CD4-positive, alpha-beta memory T cell (primary cell): ENCODE measurements around the gene INTS13. TPM values are rescaled to one million over a fixed set of nuclear protein-coding genes. Genes with fewer than 3 reads are reported as not detected.
"Not testable (repeated sequence)": the region's sequence is repeated elsewhere in the genome, so short reads cannot be mapped to it uniquely, and the experiment has no call there.

Source experiments
- CTCF ChIA-PET: fragments of 350-600 bp; sonication (Branson Sonifier 250); formaldehyde crosslinking; loops from one replicate; lab custom pipeline; 2021; ENCODE audit warnings: inconsistent platforms; ENCODE audit not compliant: partially characterized antibody; lab: Charles Lee
- POLR2A ChIA-PET: fragments of 350-600 bp; sonication (Branson Sonifier 250); formaldehyde crosslinking; loops from one replicate; lab custom pipeline; 2021; ENCODE audit not compliant: partially characterized antibody; lab: Charles Lee
- DNase-seq, 5 donors: peaks; one replicate each; pipeline versions ENCODE4 v3.0.0 to v3.0.0-alpha.2; 2020 to 2022; ENCODE audit warnings: mixed read lengths in 1 of 5
- H3K27ac ChIP-seq: one replicate; pipeline ENCODE4 v1.7.0; 2013; ENCODE audit warnings: low read depth, low read length
- H3K27me3 ChIP-seq: 2 replicates; pipeline ENCODE4 v1.7.0; 2013; ENCODE audit warnings: mild to moderate bottlenecking, low read length, moderate library complexity; ENCODE audit not compliant: insufficient read depth
- H3K36me3 ChIP-seq: 2 replicates; pipeline ENCODE4 v1.7.0; 2013; ENCODE audit warnings: mild to moderate bottlenecking, low read length, moderate library complexity; ENCODE audit not compliant: insufficient read depth
- H3K4me1 ChIP-seq: 2 replicates; pipeline ENCODE4 v1.7.0; 2013; ENCODE audit warnings: mild to moderate bottlenecking, low read length, moderate library complexity; ENCODE audit not compliant: insufficient read depth
- H3K4me3 ChIP-seq, 2 donors: one replicate each; pipeline ENCODE4 v1.7.0; 2013; ENCODE audit warnings: low read length in 2 of 2, mild to moderate bottlenecking in 1 of 2
- H3K9me3 ChIP-seq, 2 donors: one replicate each; pipeline ENCODE4 v1.7.0; 2013; ENCODE audit warnings: low read length in 2 of 2, control low read depth in 1 of 2; ENCODE audit not compliant: control insufficient read depth in 1 of 2
- H3K27ac Mint-ChIP-seq, 7 donors: one replicate each; pipeline ENCODE4 v1.8.0; 2020 to 2021; ENCODE audit warnings: mixed read lengths in 7 of 7, mild to moderate bottlenecking in 6 of 7, inconsistent platforms in 3 of 7, moderate library complexity in 3 of 7
- H3K27me3 Mint-ChIP-seq, 2 donors: one replicate each; pipeline ENCODE4 v1.8.0; 2020 to 2021; ENCODE audit warnings: mixed read lengths in 2 of 2
- H3K36me3 Mint-ChIP-seq, 2 donors: one replicate each; pipeline ENCODE4 v1.8.0; 2020 to 2021; ENCODE audit warnings: mixed read lengths in 2 of 2, inconsistent platforms in 1 of 2, mild to moderate bottlenecking in 1 of 2
- H3K4me1 Mint-ChIP-seq, 4 donors: one replicate each; pipeline ENCODE4 v1.8.0; 2020 to 2021; ENCODE audit warnings: mixed read lengths in 4 of 4, mild to moderate bottlenecking in 1 of 4
- H3K4me3 Mint-ChIP-seq, 8 donors: one replicate each; pipeline ENCODE4 v1.8.0; 2020 to 2021; ENCODE audit warnings: mixed read lengths in 8 of 8, mild to moderate bottlenecking in 7 of 8, moderate library complexity in 6 of 8, inconsistent platforms in 3 of 8
- H3K9me3 Mint-ChIP-seq, 8 donors: one replicate each; pipeline ENCODE4 v1.8.0; 2020 to 2021; ENCODE audit warnings: mixed read lengths in 8 of 8, mild to moderate bottlenecking in 5 of 8, inconsistent platforms in 3 of 8, moderate library complexity in 1 of 8
- intact Hi-C: fragments of 100-400 bp; cut with micrococcal nuclease; formaldehyde crosslinking; loops from one replicate; pipeline ENCODE4 v1.15.1; 2023
- polyA plus RNA-seq, 2 donors: library from polyadenylated mRNA; unstranded; fragments of 300-500 nt; fragmentation: Illumina TruSeq; gene quantifications; one replicate each; pipeline ENCODE4 v1.2.3, GENCODE V29; 2021
- total RNA-seq, 2 experiments: library from RNA; stranded (reverse); gene quantifications; one replicate each; pipeline ENCODE4 v1.2.3, GENCODE V29; 2021

The INTS13 gene
- total and polyA plus RNA-seq, 4 experiments from 2014 or later: 20.6 to 28.7 (median 24.6) TPM

DNA sequence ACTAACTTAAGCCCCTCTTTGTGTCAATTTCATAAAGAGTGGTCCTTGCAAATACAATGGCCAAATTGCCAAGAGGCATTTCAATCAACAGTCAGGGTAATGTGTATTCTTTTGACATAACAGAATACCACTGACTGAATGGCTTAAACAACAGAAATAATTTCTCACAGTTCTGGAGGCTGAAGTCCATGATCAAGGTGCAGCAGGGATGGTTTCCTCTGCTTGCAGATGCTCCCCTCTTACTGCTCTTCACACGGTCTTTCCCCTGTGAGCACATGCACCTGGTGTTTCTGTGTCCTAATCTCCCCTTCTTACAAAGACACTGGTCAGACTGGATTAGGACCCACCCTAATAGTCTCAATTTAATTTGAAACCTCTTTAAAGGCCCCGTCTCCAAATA is 32.4 kb upstream of the INTS13 start:
- H3K4me3 Mint-ChIP-seq: no peak overlapping the region
- no peak overlapping the region for H3K4me3 ChIP-seq
- H3K4me1 ChIP-seq: peaks cover 24% of the 10 kb centered on the region
- H3K9me3 ChIP-seq: no peaks in the 10 kb centered on the region
- H3K27ac Mint-ChIP-seq: peak overlapping the region in 4 of 7 donors; percentile 46 to 78 (median 67)
- CTCF ChIA-PET: no interaction called here
- intact Hi-C loops: loop anchor here (5.0 kb wide), 1 partner anchor 42 kb away; the partner anchor contains the start of gene TM7SF3
- peaks cover 15 to 28% (median 19%) of the 10 kb centered on the region in 4 donors for H3K4me1 Mint-ChIP-seq
- POLR2A ChIA-PET: no interaction called here
- peaks cover 31 to 57% of the 10 kb centered on the region in 2 donors for H3K36me3 Mint-ChIP-seq
- no peaks in the 10 kb centered on the region for H3K27me3 ChIP-seq
- H3K9me3 Mint-ChIP-seq: no peaks in the 10 kb centered on the region
- peaks cover 4% of the 10 kb centered on the region for H3K36me3 ChIP-seq
- no peaks in the 10 kb centered on the region for H3K27me3 Mint-ChIP-seq
- H3K27ac ChIP-seq: no peak overlapping the region
- no peak for DNase-seq

DNA sequence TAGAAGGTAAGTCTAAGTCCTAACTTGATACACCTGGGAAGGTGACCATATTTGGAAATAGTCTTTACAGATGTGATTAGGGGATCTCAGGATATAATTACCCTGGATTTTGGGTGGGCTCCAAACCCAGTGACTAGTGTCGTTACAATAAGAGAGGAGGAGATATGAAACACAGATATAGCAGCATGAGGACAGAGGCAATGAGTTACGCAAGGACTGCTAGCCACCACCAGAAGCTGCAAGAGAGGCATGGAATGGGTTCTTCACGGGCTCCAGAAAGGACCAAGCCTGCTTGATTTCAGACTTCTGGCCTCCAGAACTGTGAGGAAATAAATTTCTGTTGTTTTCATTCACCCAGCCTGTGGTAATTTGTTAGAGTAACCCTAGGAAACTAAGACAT is 29.1 kb upstream of the INTS13 start:
- H3K27ac ChIP-seq: no peak overlapping the region
- Mint-ChIP-seq H3K4me3 (no peak overlapping the region), H3K27ac (peak overlapping the region in 1 of 7 donors; percentile 47), H3K4me1 (peaks cover 15 to 30% (median 21%) of the 10 kb centered on the region in 4 donors), H3K9me3 (no peaks in the 10 kb centered on the region), H3K36me3 (peaks cover 45 to 59% of the 10 kb centered on the region in 2 donors), H3K27me3 (no peaks in the 10 kb centered on the region)
- intact Hi-C loops: no loop called here
- H3K4me1 ChIP-seq: peaks cover 18% of the 10 kb centered on the region
- no peak for DNase-seq
- H3K4me3 ChIP-seq: no peak overlapping the region
- H3K9me3 ChIP-seq: no peaks in the 10 kb centered on the region
- CTCF ChIA-PET: no interaction called here
- POLR2A ChIA-PET: interaction anchor here (1.2 kb wide), 1 partner anchor 31 kb away, joined by 3 read pairs; no protein-coding TSS in a partner anchor
- H3K27me3 ChIP-seq: no peaks in the 10 kb centered on the region
- H3K36me3 ChIP-seq: peaks cover 19% of the 10 kb centered on the region

DNA sequence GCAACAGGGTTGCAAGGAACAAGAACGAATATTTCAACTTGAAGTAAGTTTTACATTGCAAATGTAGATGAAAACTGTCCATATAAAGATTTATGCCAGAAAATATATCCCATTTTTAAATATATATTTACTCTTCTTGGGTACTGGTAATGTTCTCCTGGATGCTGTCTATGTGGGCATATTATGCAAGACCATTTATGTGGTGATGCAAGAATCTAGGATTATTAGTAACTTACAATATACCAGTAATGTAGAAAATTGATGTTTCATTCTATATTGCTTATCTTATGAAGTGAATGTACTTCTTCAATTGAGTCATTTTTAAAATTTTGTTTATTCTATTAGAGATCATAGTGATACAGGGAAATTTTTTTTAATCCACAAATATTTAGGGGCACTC is 25.6 kb upstream of the INTS13 start:
- Histone ChIP-seq H3K4me1 (no peaks in the 10 kb centered on the region), H3K9me3 (no peaks in the 10 kb centered on the region), H3K4me3 (no peak overlapping the region), H3K36me3 (peaks cover 34% of the 10 kb centered on the region), H3K27ac (no peak overlapping the region), H3K27me3 (no peaks in the 10 kb centered on the region)
- Mint-ChIP-seq H3K27ac (peak overlapping the region in 3 of 7 donors; percentile 17 to 46 (median 44)), H3K4me3 (no peak overlapping the region), H3K4me1 (peaks cover 4 to 13% (median 10%) of the 10 kb centered on the region in 4 donors), H3K9me3 (no peaks in the 10 kb centered on the region), H3K36me3 (peaks cover 49 to 59% of the 10 kb centered on the region in 2 donors), H3K27me3 (no peaks in the 10 kb centered on the region)
- intact Hi-C loops: no loop called here
- CTCF ChIA-PET: no interaction called here
- no peak for DNase-seq
- POLR2A ChIA-PET: interaction anchor here (1.6 kb wide), 1 partner anchor 9 kb away, joined by 6 read pairs; no protein-coding TSS in a partner anchor

DNA sequence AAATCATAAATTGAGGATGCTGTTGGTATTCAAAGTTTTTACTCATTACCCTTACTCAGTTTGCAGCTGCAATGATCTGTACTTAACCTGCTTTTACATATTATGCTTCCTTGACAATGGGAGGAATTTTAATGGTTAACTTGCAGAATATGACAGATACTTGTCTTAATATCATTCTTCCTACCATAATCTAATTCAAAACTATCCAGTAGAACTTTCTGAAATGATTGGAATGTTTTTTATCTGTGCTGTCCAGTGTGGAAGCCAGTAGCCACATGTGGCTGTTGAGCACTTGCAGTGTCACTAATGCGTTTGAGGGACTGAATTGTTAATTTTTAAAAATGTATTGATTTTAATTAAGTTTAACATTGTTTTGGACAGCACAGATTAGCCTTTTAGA is 24.0 kb upstream of the INTS13 start:
- no peaks in the 10 kb centered on the region for H3K9me3 Mint-ChIP-seq
- Histone ChIP-seq H3K27me3 (no peaks in the 10 kb centered on the region), H3K27ac (no peak overlapping the region), H3K4me1 (no peaks in the 10 kb centered on the region), H3K36me3 (peaks cover 47% of the 10 kb centered on the region), H3K4me3 (no peak overlapping the region), H3K9me3 (no peaks in the 10 kb centered on the region)
- DNase-seq: no peak
- H3K27ac Mint-ChIP-seq: peak overlapping the region in 1 of 7 donors; percentile 74
- peaks cover 6 to 12% (median 10%) of the 10 kb centered on the region in 4 donors for H3K4me1 Mint-ChIP-seq
- no peak overlapping the region for H3K4me3 Mint-ChIP-seq
- ChIA-PET CTCF (no interaction called here), POLR2A (interaction anchor here (1.4 kb wide), 1 partner anchor 25 kb away, joined by 3 read pairs; no protein-coding TSS in a partner anchor)
- no peaks in the 10 kb centered on the region for H3K27me3 Mint-ChIP-seq
- H3K36me3 Mint-ChIP-seq: peaks cover 48 to 63% of the 10 kb centered on the region in 2 donors
- intact Hi-C loops: no loop called here

DNA sequence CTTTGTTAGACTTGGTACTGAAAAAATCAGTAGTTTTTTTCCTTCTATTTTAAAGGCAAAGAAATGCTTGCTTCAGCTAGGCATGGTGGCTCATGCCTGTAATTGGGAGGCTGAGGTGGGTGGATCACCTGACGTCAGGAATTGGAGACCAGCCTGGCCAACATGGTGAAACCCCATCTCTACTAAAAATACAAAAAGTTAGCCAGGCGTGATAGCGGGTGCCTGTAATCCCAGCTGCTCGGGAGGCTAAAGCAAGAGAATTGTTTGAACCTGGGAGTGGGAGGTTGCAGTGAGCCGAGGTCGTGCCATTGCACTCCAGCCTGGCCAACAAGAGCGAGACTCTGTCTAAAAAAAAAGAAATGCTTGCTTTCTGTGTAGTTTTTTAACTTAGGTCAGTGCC is 23.6 kb upstream of the INTS13 start:
- peaks cover 49 to 65% of the 10 kb centered on the region in 2 donors for H3K36me3 Mint-ChIP-seq
- H3K27me3 ChIP-seq, H3K4me1 ChIP-seq, H3K27ac ChIP-seq, DNase-seq, intact Hi-C loops, H3K9me3 Mint-ChIP-seq, CTCF ChIA-PET, H3K9me3 ChIP-seq, H3K27me3 Mint-ChIP-seq, H3K4me3 ChIP-seq, H3K4me3 Mint-ChIP-seq: not testable (repeated sequence)
- peaks cover 7 to 16% (median 10%) of the 10 kb centered on the region in 4 donors for H3K4me1 Mint-ChIP-seq
- H3K27ac Mint-ChIP-seq: peak overlapping the region in 1 of 7 donors; percentile 37
- POLR2A ChIA-PET: interaction anchor here (1.4 kb wide), 1 partner anchor 24 kb away, joined by 3 read pairs; no protein-coding TSS in a partner anchor
- H3K36me3 ChIP-seq: peaks cover 48% of the 10 kb centered on the region

DNA sequence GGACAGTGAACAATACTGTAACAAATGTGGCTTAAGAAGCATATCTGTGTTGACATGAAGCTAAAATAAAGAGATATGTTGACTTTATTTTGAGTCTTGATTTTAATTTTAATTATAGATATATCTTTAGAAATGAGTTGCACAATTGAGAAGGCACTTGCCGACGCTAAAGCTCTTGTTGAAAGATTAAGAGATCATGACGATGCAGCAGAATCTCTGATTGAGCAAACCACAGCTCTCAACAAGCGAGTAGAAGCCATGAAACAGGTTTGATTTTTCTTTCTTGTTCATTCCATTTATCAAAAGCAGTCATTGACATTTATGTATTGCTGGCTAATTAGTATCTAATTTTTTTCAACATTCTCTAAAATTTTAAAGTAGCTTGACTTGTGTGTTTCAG is 16.2 kb upstream of the INTS13 start:
- ChIA-PET POLR2A (no interaction called here), CTCF (interaction anchor here (1.7 kb wide), 1 partner anchor 12 kb away, joined by 6 read pairs; no protein-coding TSS in a partner anchor)
- Mint-ChIP-seq H3K36me3 (peaks cover 31 to 61% of the 10 kb centered on the region in 2 donors), H3K4me3 (no peak overlapping the region), H3K27ac (peak overlapping the region in 2 of 7 donors; percentile 57 to 62), H3K27me3 (no peaks in the 10 kb centered on the region), H3K4me1 (peaks cover 30 to 56% (median 44%) of the 10 kb centered on the region in 4 donors), H3K9me3 (peaks cover 0 to 7% (median 0%) of the 10 kb centered on the region in 8 donors)
- Histone ChIP-seq H3K36me3 (peaks cover 21% of the 10 kb centered on the region), H3K27ac (no peak overlapping the region), H3K9me3 (no peaks in the 10 kb centered on the region), H3K4me3 (no peak overlapping the region), H3K4me1 (peaks cover 28% of the 10 kb centered on the region), H3K27me3 (no peaks in the 10 kb centered on the region)
- DNase-seq: no peak
- intact Hi-C loops: no loop called here

DNA sequence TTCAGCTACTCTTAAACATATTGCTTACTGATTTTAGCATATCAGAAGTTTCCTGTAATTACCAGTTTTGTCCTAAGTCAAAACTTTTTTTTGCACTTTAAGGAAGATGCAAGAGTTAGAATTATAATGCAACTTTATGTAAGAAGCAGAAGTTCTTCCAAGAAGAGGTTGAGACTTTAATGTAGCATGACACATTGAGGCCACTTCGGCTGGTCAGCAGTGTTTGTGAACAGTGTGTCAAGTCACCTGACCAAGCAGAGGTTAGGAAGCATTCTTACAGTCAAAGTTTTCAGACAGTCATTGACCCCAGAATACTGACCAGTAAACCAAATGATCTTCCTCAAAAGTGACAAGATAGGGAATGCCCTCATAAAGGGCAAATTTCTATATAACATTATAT is 15.7 kb upstream of the INTS13 start:
- POLR2A ChIA-PET: interaction anchor here (1.6 kb wide), 1 partner anchor 12 kb away, joined by 3 read pairs; no protein-coding TSS in a partner anchor
- Mint-ChIP-seq H3K27ac (peak overlapping the region in 3 of 7 donors; percentile 42 to 64 (median 43)), H3K4me3 (peak overlapping the region in 3 of 8 donors; percentile 12 to 57 (median 15))

More for the DNA sequence above, 15.7 kb upstream of the INTS13 start:
- Mint-ChIP-seq H3K27me3 (no peaks in the 10 kb centered on the region), H3K4me1 (peaks cover 30 to 56% (median 45%) of the 10 kb centered on the region in 4 donors), H3K9me3 (peaks cover 0 to 9% (median 1%) of the 10 kb centered on the region in 8 donors), H3K36me3 (peaks cover 34 to 62% of the 10 kb centered on the region in 2 donors)
- no peak overlapping the region for H3K27ac ChIP-seq
- intact Hi-C loops: no loop called here
- peaks cover 0 to 2% of the 10 kb centered on the region in 2 donors for H3K9me3 ChIP-seq
- H3K27me3 ChIP-seq: no peaks in the 10 kb centered on the region
- DNase-seq: no peak
- H3K36me3 ChIP-seq: peaks cover 21% of the 10 kb centered on the region
- CTCF ChIA-PET: interaction anchor here (0.7 to 1.7 kb wide), 3 partner anchors 12 to 75 kb away, joined by 3 to 6 read pairs (median 4); no protein-coding TSS in a partner anchor
- peaks cover 28% of the 10 kb centered on the region for H3K4me1 ChIP-seq
- no peak overlapping the region for H3K4me3 ChIP-seq
